Measurements from ENCODE around the gene ATP1A2. TPM values are rescaled to one million over a fixed set of nuclear protein-coding genes. Genes with fewer than 3 reads are reported as not detected.
A peak's percentile ranks its signal among the peaks of the same experiment; 100 is the strongest.

Gene ATP1A2
- total RNA-seq, 1 experiment from 2014 or later, result not detected

DNA sequence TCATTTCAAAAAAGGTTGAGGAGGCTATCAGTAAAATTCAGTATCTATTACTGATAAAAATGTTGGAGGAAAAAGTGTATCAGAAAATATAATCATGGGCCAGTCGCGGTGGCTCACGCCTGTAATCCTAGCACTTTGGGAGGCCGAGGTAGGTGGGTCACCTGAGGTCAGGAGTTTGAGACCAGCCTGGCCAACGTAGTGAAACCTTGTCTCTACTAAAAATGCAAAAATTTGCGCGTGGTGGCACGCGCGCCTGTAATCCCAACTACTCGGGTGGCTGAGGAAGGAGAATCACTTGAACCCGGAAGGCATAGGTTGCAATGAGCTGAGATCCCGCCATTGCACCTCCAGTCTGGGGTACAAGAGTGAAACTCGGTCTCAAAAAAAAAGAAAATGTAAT, 30.5 kb downstream of the ATP1A2 start:
- DNase-seq (ENCODE audit: low read depth), result no peak

- no peak for DNase-seq (ENCODE audit: low read depth)
Measured at GRCh38 chr1:160148121-160148520, 32.6 kb downstream of the ATP1A2 start.

DNA sequence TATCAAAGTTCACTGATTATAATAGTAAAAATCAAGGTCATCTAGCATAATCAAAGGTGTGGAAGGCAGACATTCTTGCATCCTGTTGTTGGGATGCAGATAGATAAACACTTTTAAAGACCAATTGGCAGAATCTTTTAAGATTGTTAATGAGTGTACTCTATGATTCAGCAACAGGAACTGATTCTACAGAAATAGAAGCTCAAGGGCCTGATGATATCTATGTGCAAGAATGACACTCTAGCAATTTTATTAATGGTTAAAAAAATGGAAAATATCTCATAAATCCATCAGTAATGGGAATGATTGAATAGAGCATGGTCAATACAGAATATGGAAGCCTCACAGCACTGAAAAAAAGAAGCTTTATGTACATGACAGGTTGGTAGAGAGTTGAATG, 33.7 kb downstream of the ATP1A2 start:
- no peak for DNase-seq (ENCODE audit: low read depth)

- DNase-seq (ENCODE audit: low read depth), result no peak
Measured at GRCh38 chr1:160149716-160150115, 34.2 kb downstream of the ATP1A2 start.

DNA sequence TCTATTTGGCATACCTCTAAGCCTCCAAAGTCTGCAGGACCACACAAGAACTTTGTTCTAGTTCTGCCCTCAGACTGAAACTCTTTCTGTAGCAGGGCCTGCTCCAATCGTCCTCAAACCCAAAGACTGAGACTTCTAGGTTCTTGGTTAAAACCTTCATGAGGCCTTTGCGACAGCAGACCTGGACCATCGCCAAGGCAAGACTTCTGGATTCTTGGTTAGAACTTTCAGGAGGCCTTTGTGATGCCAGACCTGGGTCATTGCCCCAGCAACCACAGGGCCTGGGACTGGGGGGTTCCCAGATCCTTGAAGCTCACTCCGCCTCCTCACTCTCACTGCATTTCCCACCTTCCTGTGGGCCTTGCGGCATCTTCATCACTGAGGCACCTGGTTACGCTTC, 35.7 kb downstream of the ATP1A2 start, which contains the start of gene ATP1A4:
TSS of gene ATP1A4 (plus strand) at position 301 of the 400 bp plus-strand sequence. CDS start 438 bp downstream, outside the sequence.
- no peak for DNase-seq (ENCODE audit: low read depth)

- no peak for DNase-seq (ENCODE audit: low read depth)
Measured at GRCh38 chr1:160154790-160155189, 39.2 kb downstream of the ATP1A2 start.

- no peak for DNase-seq (ENCODE audit: low read depth)
Measured at GRCh38 chr1:160156361-160156760, 40.8 kb downstream of the ATP1A2 start.

DNA sequence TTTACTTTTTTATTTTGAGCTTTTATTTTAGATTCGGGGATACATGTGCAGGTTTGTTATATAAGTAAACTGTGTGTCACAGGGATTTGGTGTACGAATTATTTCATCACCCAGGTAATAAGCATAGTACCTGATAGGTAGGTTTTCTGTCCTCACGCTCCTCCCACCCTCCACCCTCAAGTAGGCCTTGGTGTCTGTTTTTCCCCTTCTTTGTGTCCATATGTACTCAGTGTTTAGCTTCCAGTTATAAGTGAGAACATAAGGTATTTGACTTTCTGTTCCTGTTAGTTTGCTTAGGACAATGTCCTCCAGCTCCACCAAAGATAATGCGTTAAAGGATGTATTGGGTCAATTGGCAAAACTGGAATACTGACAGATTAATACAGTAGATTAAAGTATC, 41.6 kb downstream of the ATP1A2 start:
- no peak for DNase-seq (ENCODE audit: low read depth)

DNA sequence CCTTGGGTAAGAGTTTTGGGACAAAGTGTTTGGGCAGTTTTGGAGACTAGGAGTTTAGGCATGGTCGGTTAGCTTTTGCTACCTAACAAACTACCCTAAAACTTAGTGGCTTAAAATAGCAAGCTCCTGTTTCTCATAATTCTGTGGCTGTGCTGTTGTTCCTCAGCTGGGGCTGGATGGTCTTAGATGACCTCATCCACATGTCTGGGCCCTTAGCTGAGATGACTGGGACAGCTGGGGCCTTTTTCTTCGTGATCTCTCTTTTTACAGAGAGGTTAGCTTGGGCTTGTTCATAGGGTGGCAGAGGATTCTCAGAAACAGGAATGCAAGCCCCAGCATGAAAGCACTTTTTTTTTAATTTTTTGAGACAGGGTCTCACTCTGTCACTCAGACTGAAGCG, 42.5 kb downstream of the ATP1A2 start:
- no peak for DNase-seq (ENCODE audit: low read depth)

- no peak for DNase-seq (ENCODE audit: low read depth)
Measured at GRCh38 chr1:160158534-160158933, 43.0 kb downstream of the ATP1A2 start.

GRCh38 chr1:160159846-160160245, 44.3 kb downstream of the ATP1A2 start:
- DNase-seq (ENCODE audit: low read depth), result no peak

DNA sequence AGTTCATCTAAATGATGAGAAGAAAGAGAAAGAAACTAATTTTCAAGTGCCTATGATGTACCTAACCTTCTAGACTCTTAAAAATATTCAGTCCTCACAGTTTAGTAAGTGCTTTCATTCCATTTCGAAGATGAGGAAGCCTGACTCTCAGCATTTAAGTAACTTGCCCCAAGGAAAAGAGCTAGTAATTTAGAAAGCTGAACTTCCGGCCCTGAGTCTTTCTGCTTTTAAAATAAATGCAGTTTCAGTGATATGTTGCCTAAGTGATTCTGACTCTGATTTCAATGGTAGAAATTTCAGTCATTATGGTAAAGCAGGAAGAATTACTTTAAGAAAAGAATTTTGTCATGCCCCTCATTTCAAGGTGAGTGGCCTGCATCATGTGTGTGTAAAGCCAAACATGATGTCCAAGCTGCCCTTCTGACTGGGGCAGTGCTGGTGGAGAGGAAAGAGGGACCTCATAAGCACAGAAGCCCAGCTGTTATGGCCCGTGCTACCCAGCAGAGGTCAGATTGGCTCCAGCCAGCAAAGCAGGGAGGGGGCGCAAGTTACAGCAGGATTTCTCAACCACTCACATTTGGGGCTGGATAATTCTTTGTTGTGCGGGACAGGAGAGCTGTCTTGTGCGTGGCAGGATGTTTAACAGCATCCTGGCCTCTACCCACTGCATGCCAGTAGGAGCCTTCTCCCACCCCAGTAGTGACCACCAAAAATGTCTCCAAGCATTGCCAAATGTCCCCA, 46.6 kb downstream of the ATP1A2 start:
- peak; percentile 13 for DNase-seq (ENCODE audit: low read depth)

- DNase-seq (ENCODE audit: low read depth), result no peak
Measured at GRCh38 chr1:160162931-160163330, 47.4 kb downstream of the ATP1A2 start.

DNA sequence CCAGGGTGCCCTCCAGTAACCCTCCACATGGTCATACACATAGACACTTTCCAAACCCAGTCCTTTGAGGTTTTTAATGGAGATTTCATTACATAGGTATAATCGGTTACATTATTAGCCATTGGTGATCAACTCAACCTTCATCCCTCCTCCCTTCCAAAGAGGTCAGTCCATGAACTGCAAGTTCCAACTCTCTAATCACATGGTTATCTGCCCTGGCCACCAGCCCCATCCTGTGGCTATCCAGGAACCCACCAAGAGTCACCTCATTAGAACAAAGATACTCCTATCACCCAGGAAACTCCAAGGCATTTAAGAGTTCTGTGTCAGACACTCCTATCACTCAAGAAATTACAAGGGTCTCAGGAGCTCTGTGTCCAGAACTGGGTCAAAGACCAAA, 48.1 kb downstream of the ATP1A2 start:
- no peak for DNase-seq (ENCODE audit: low read depth)

- DNase-seq (ENCODE audit: low read depth), result no peak
Measured at GRCh38 chr1:160164121-160164520, 48.6 kb downstream of the ATP1A2 start.

- no peak for DNase-seq (ENCODE audit: low read depth)
Measured at GRCh38 chr1:160166166-160166868, 50.8 kb downstream of the ATP1A2 start.

- DNase-seq (ENCODE audit: low read depth), result no peak
Measured at GRCh38 chr1:160167056-160167455, 51.5 kb downstream of the ATP1A2 start.

GRCh38 chr1:160167580-160167979, 52.0 kb downstream of the ATP1A2 start:
- no peak for DNase-seq (ENCODE audit: low read depth)

- DNase-seq (ENCODE audit: low read depth), result no peak
Measured at GRCh38 chr1:160168016-160168415, 52.5 kb downstream of the ATP1A2 start.

DNA sequence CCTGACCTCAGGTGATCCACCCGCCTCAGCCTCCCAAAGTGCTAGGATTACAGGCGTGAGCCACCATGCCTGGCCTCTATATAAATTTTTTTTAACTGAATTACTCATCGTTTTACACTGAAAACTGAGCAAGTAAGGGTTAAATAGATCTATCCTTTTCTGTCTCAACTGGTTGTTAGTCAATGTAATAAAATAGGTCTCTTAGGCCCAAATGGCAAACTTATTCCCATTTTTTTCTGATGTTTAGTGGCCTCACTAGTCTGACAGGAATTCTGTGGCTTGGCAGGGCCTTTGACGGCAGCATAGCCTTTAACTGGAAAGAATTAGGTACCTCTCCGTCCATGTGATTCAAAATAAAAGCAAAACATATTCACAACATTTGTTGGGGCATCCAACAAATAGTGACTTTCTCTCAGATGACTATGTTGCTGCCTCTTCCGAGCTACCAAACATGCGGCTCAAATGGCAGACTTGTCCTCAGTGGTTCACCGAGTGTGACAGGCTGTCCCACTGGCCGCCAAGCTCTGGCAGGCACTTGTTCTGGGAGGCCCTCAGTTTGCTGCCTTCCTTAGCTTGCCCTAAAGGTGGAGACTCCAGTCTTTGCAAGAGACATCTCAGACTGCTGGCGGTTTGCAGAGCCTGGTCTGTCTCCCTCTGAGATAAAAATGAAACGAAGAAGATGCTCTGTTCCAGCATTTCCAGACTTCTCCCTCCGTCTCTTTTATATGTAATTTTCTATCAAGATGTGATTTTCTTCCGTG, 53.2 kb downstream of the ATP1A2 start:
- no peak for DNase-seq (ENCODE audit: low read depth)

DNA sequence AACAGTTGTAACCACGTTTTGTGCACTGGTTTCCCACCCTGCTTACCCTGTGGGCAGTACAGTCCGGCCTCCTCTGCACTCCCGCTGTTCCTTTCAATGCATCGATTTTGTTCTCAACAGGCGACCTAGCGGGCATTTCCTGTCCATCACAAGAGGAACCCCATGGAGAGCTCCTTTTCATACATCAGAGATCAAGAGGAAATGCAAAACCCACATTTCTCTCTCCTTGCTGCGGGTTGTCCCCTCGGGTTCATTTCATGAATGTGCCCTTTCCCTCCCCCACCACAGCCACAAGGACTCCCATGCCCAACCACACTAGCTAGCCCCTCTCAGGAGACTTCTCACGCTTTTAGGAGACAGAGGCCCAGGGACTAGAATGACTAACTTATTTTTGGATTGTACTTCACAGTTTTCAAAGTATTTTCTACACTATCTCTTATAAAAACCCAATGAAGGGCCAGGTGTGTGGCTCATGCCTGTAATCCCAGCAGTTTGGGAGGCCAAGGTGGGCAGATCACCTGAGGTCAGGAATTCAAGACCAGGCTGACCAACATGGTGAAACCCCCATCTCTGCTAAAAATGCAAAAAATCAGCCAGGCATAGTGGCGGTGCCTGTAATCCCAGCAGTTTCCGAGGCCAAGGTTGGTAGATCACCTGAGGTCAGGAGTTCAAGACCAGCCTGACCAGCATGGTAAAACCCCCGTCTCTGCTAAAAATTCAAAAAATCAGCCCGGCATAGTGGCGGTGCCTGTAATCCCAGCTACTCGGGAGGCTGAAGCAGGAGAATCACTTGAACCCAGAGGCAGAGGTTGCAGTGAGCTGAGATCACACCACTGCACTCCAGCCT, 54.2 kb downstream of the ATP1A2 start:
- peak; percentile 21 for DNase-seq (ENCODE audit: low read depth)

DNA sequence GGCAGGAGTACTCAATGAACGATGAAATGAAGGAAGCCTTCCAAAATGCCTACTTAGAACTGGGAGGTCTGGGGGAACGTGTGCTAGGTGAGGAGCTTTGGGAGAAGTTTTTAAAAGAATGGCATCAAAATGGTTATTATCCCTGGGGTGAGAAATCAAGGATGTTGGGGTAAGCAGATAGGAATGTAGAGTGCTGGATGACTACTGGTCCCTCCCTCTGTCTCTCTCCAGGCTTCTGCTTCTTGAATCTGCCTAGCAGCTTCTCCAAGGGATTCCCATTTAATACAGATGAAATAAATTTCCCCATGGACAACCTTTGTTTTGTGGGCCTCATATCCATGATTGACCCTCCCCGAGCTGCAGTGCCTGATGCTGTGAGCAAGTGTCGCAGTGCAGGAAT, 55.8 kb downstream of the ATP1A2 start:
- DNase-seq (ENCODE audit: low read depth), result no peak
